B cell (primary cell): ENCODE measurements around the gene SNAPIN. TPM values are rescaled to one million over a fixed set of nuclear protein-coding genes. Genes with fewer than 3 reads are reported as not detected.

Experiments used
- ATAC-seq: fragments of 200-7000 bp; cut with Tn5 transposase; one replicate; pipeline ENCODE4 v1.10.0; 2021; ENCODE audit warnings: low read depth, mild to moderate bottlenecking, moderate number of reproducible peaks, moderate library complexity
- CTCF ChIA-PET: fragments of 350-600 bp; sonication (Branson Sonifier 250); formaldehyde crosslinking; loops from one replicate; lab custom pipeline; 2021; ENCODE audit warnings: antibody characterized with exemption, inconsistent platforms; lab: Charles Lee
- POLR2A ChIA-PET: fragments of 350-600 bp; sonication (Branson Sonifier 250); formaldehyde crosslinking; loops from one replicate; lab custom pipeline; 2021; ENCODE audit warnings: antibody characterized with exemption; lab: Charles Lee
- DNase-seq: peaks from one replicate; pipeline ENCODE4 v3.0.0; 2013
- H2AFZ ChIP-seq: 2 replicates; pipeline ENCODE4 v1.6.1; 2012; ENCODE audit warnings: mild to moderate bottlenecking, low read depth, low read length; ENCODE audit not compliant: insufficient read depth, poor library complexity, severe bottlenecking
- H3K27ac ChIP-seq, 2 donors: 1 replicate in 1 of 2; 2 replicates in 1 of 2; pipeline ENCODE4 v1.5.1; 2012 to 2013; ENCODE audit warnings: low read length in 2 of 2, mild to moderate bottlenecking in 2 of 2, moderate library complexity in 1 of 2
- H3K27me3 ChIP-seq, 4 experiments: fragments of 200-600 bp in 1 of 4; sonication (generic) in 1 of 4; replicated peaks in 1 of 4; 1 replicate in 2 of 4; 2 replicates in 2 of 4; pipeline versions ENCODE4 v1.6.1 to v1.7.0; 2013 to 2016; ENCODE audit warnings: low read length in 3 of 4, mild to moderate bottlenecking in 2 of 4, mixed read lengths in 1 of 4, moderate library complexity in 1 of 4; ENCODE audit not compliant: insufficient read depth in 4 of 4, control insufficient read depth in 3 of 4; ENCODE audit errors: control extremely low read depth in 1 of 4
- H3K36me3 ChIP-seq, 2 experiments: replicated peaks in 1 of 2; 1 replicate in 1 of 2; 2 replicates in 1 of 2; pipeline versions ENCODE4 v1.6.1 to v1.7.1; 2013; ENCODE audit warnings: low read length in 1 of 2; ENCODE audit not compliant: insufficient read depth in 2 of 2, control insufficient read depth in 1 of 2; ENCODE audit errors: control extremely low read depth in 1 of 2, extremely low read depth in 1 of 2
- H3K4me1 ChIP-seq, 2 donors: fragments of 200-600 bp in 1 of 2; sonication (generic) in 1 of 2; 1 replicate in 1 of 2; 2 replicates in 1 of 2; pipeline versions ENCODE4 v1.5.1 to v1.6.1; 2013 to 2017; ENCODE audit warnings: low read length in 2 of 2; ENCODE audit not compliant: control insufficient read depth in 2 of 2, insufficient read depth in 2 of 2
- H3K4me2 ChIP-seq: replicated peaks from 2 replicates; pipeline ENCODE3; 2012; ENCODE audit warnings: mild to moderate bottlenecking, low read depth, low read length; ENCODE audit not compliant: poor library complexity, severe bottlenecking
- H3K4me3 ChIP-seq, 5 experiments: fragments of 200-600 bp in 1 of 5; sonication (generic) in 1 of 5; 1 replicate in 3 of 5; 2 replicates in 2 of 5; pipeline versions ENCODE4 v1.5.1 to v1.7.0; 2011 to 2016; ENCODE audit warnings: low read length in 4 of 5, mild to moderate bottlenecking in 4 of 5, low read depth in 2 of 5, control low read depth in 1 of 5, moderate library complexity in 1 of 5; ENCODE audit not compliant: insufficient read depth in 1 of 5; ENCODE audit errors: control extremely low read depth in 1 of 5, extremely low read depth in 1 of 5
- H3K79me2 ChIP-seq: fragments of 200-600 bp; sonication (generic); one replicate; pipeline ENCODE4 v1.6.0; 2016; ENCODE audit warnings: low read length; ENCODE audit not compliant: control insufficient read depth, insufficient read depth
- H3K9ac ChIP-seq: fragments of 200-600 bp; sonication (generic); 2 replicates; pipeline ENCODE4 v1.6.1; 2017; ENCODE audit warnings: mild to moderate bottlenecking, low read length, moderate library complexity
- H3K9me3 ChIP-seq, 3 donors: one replicate each; pipeline versions ENCODE4 v1.6.1 to v1.7.1; 2013; ENCODE audit warnings: low read length in 2 of 3; ENCODE audit not compliant: control insufficient read depth in 2 of 3, insufficient read depth in 1 of 3; ENCODE audit errors: control extremely low read depth in 1 of 3
- H4K20me1 ChIP-seq: 2 replicates; pipeline ENCODE4 v1.6.0; 2012; ENCODE audit warnings: mild to moderate bottlenecking, low read length; ENCODE audit not compliant: insufficient read depth, control insufficient read depth, poor library complexity, severe bottlenecking
- H3K27ac Mint-ChIP-seq: one replicate; pipeline ENCODE4 v1.8.0; 2021; ENCODE audit warnings: mixed read lengths
- H3K27me3 Mint-ChIP-seq: one replicate; pipeline ENCODE4 v1.8.0; 2021; ENCODE audit warnings: mixed read lengths
- H3K4me1 Mint-ChIP-seq: one replicate; pipeline ENCODE4 v1.8.0; 2021; ENCODE audit warnings: mixed read lengths
- H3K4me3 Mint-ChIP-seq: one replicate; pipeline ENCODE4 v1.8.0; 2021; ENCODE audit warnings: mixed read lengths
- H3K9me3 Mint-ChIP-seq: one replicate; pipeline ENCODE4 v1.8.0; 2022; ENCODE audit warnings: mixed read lengths; ENCODE audit not compliant: insufficient read depth
- CTCF ChIP-seq: fragments of 200-600 bp; IDR thresholded peaks from one replicate; pipeline ENCODE4 v1.8.0; 2022; ENCODE audit warnings: antibody characterized with exemption, mild to moderate bottlenecking
- EZH2 ChIP-seq: IDR thresholded peaks from 2 replicates; pipeline ENCODE4 v1.6.1; 2012; ENCODE audit warnings: borderline replicate concordance, low read depth, mild to moderate bottlenecking, moderate library complexity, low read length; ENCODE audit not compliant: insufficient read depth, poor library complexity, severe bottlenecking
- WGBS: methylation state at CpG from one replicate; pipeline ENCODE4 v1.1.5; 2013; ENCODE audit warnings: missing lambda C conversion rate; ENCODE audit not compliant: insufficient coverage; 5-methylcytosine and 5-hydroxymethylcytosine counted together
- intact Hi-C: fragments of 100-400 bp; cut with micrococcal nuclease; formaldehyde crosslinking; loops from one replicate; pipeline ENCODE4 v1.10.0; 2022
- polyA plus RNA-seq: library from polyadenylated mRNA; depleted of rRNA; stranded (reverse); fragments of >200 nt; gene quantifications from 2 replicates; pipeline ENCODE4 v1.2.3, GENCODE V29; 2012
- total RNA-seq, 2 donors: library from RNA; stranded (reverse); fragments of 120-200 nt in 1 of 2; gene quantifications; 1 replicate in 1 of 2; 2 replicates in 1 of 2; pipeline versions ENCODE4 v1.2.3 to v1.2.4, GENCODE V29; 2013 to 2022

SNAPIN gene
- total and polyA plus RNA-seq, 2 donors (not counting 1 experiment from before 2014, with no cell fraction given) = 22.7 to 37.6 TPM

- intact Hi-C loops = loop anchor here (10.0 kb wide), 1 partner anchor 95 kb away; the partner anchor contains the start of gene S100A6
- H2AFZ ChIP-seq = no peak overlapping the region
- DNase-seq = no peak
- H3K27me3 ChIP-seq = peaks cover 0 to 4% (median 0%) of the 10 kb centered on the region in 4 experiments
- H3K36me3 ChIP-seq = no peaks in the 10 kb centered on the region
- no peaks in the 10 kb centered on the region for H3K27me3 Mint-ChIP-seq
- peaks cover 13 to 37% of the 10 kb centered on the region in 2 donors for H3K4me1 ChIP-seq
- H3K27ac ChIP-seq = no peak overlapping the region
- H3K9me3 ChIP-seq = peaks cover 0 to 7% (median 0%) of the 10 kb centered on the region in 3 donors
- ChIA-PET POLR2A (no interaction called here), CTCF (interaction anchor here (1.1 to 1.3 kb wide), 3 partner anchors 58 to 120 kb away, joined by 3 read pairs; no protein-coding TSS in a partner anchor)
- TF ChIP-seq EZH2 (no peak), CTCF (no peak)
- peaks cover 31% of the 10 kb centered on the region for H3K4me1 Mint-ChIP-seq
- H3K4me2 ChIP-seq = no peak overlapping the region
- no peak overlapping the region for H3K9ac ChIP-seq
- H3K79me2 ChIP-seq = peaks cover 8% of the 10 kb centered on the region
- H3K27ac Mint-ChIP-seq = no peak overlapping the region
- H4K20me1 ChIP-seq = no peaks in the 10 kb centered on the region
- no CpG with 5 or more reads among the region's 1 CpG for WGBS
- no peaks in the 10 kb centered on the region for H3K9me3 Mint-ChIP-seq
- H3K4me3 ChIP-seq = no peak overlapping the region
- no peak overlapping the region for H3K4me3 Mint-ChIP-seq
- no peak for ATAC-seq
Measured at GRCh38 chr1:153629971-153630370, 28.5 kb upstream of the SNAPIN start.

GRCh38 chr1:153630384-153630783, 28.1 kb upstream of the SNAPIN start:
- TF ChIP-seq EZH2 (no peak), CTCF (no peak)
- Histone ChIP-seq H4K20me1 (peaks cover under 1% of the 10 kb centered on the region), H3K4me3 (no peak overlapping the region), H3K4me2 (no peak overlapping the region), H2AFZ (no peak overlapping the region), H3K27me3 (peaks cover 0 to 4% (median 0%) of the 10 kb centered on the region in 4 experiments), H3K79me2 (peaks cover 13% of the 10 kb centered on the region), H3K4me1 (peaks cover 13 to 42% of the 10 kb centered on the region in 2 donors), H3K27ac (no peak overlapping the region), H3K9me3 (peaks cover 0 to 7% (median 0%) of the 10 kb centered on the region in 3 donors), H3K36me3 (no peaks in the 10 kb centered on the region), H3K9ac (no peak overlapping the region)
- no peaks in the 10 kb centered on the region for H3K27me3 Mint-ChIP-seq
- ChIA-PET CTCF (interaction anchor here (1.1 kb wide), 1 partner anchor 58 kb away, joined by 3 read pairs; no protein-coding TSS in a partner anchor), POLR2A (interaction anchor here (0.5 kb wide), 1 partner anchor 209 kb away, joined by 7 read pairs; no protein-coding TSS in a partner anchor)
- ATAC-seq (no peak), DNase-seq (no peak)
- no peak overlapping the region for H3K27ac Mint-ChIP-seq
- intact Hi-C loops = loop anchor here (10.0 kb wide), 1 partner anchor 96 kb away; the partner anchor contains the start of gene S100A6
- H3K4me3 Mint-ChIP-seq = no peak overlapping the region
- 100% methylated on average over 6 of the region's 7 CpGs for WGBS
- no peaks in the 10 kb centered on the region for H3K9me3 Mint-ChIP-seq
- peaks cover 35% of the 10 kb centered on the region for H3K4me1 Mint-ChIP-seq
